K562 (cell line): Measurements from ENCODE around the gene MB21D2. TPM values are rescaled to one million over a fixed set of nuclear protein-coding genes. Genes with fewer than 3 reads are reported as not detected.

ENCODE experiments used
- ATAC-seq: fragments of 200-7000 bp; cut with Tn5 transposase; 3 replicates; pipeline ENCODE4 v1.9.1; 2020; ENCODE audit warnings: moderate library complexity
- BruUV-seq: library from RNA; stranded (reverse); fragments of 400-500 nt; replicated peaks from 2 replicates; lab custom pipeline; 2021; lab: Mats Ljungman, UMichigan
- CTCF ChIA-PET: fragments of 300-600 bp; formaldehyde crosslinking; extraction: SDS; loops from one replicate; lab custom pipeline; 2021; ENCODE audit warnings: low intra/inter-chr PET ratio; lab: Yijun Ruan, JAX
- POLR2A ChIA-PET: fragments of 300-600, 350-650 bp; sonication (Branson Sonifier 250); formaldehyde crosslinking; extraction: SDS; loops from one replicate; lab custom pipeline; 2021; ENCODE audit warnings: antibody characterized with exemption, inconsistent platforms; lab: Yijun Ruan, JAX
- DNase-seq, 4 experiments: peaks; one replicate each; pipeline versions ENCODE4 v3.0.0 to v3.0.0-alpha.2; 2011 to 2018; ENCODE audit warnings: low spot score in 3 of 4, mixed read lengths in 3 of 4; ENCODE audit errors: extremely low read depth in 1 of 4
- FAIRE-seq: peaks from 2 replicates; lab custom pipeline; 2011; peaks lifted over from hg19 to GRCh38; lab: Jason Lieb, UNC
- H2AFZ ChIP-seq: 2 replicates; pipeline ENCODE4 v1.6.0; 2011; ENCODE audit warnings: low read depth, low read length, control low read depth, inconsistent platforms
- H3K27ac ChIP-seq: fragments of 200-600 bp; 3 replicates; pipeline ENCODE4 v1.8.0; 2011; ENCODE audit warnings: low read depth, mild to moderate bottlenecking, control low read depth, inconsistent platforms, low read length, moderate library complexity, mixed read lengths; ENCODE audit errors: extremely low read depth
- H3K27me3 ChIP-seq, 2 experiments: fragments of 300-600 bp in 1 of 2; 2 replicates in 1 of 2; 3 replicates in 1 of 2; pipeline versions ENCODE4 v1.6.0 to v1.8.0; 2011; ENCODE audit warnings: inconsistent platforms in 2 of 2, low read length in 2 of 2, mild to moderate bottlenecking in 1 of 2, mixed read lengths in 1 of 2, moderate library complexity in 1 of 2; ENCODE audit not compliant: control insufficient read depth in 2 of 2, insufficient read depth in 2 of 2
- H3K36me3 ChIP-seq: fragments of 300-600 bp; 3 replicates; pipeline ENCODE4 v1.8.0; 2011; ENCODE audit warnings: mild to moderate bottlenecking, low read length, inconsistent platforms; ENCODE audit not compliant: control insufficient read depth, insufficient read depth
- H3K4me1 ChIP-seq, 2 experiments: fragments of 200-600 bp in 1 of 2; replicated peaks in 1 of 2; 2 replicates in 1 of 2; 3 replicates in 1 of 2; pipeline versions ENCODE4 v1.5.1 to v1.8.0; 2011; ENCODE audit warnings: inconsistent platforms in 2 of 2, low read length in 2 of 2, mild to moderate bottlenecking in 1 of 2, mixed read lengths in 1 of 2, moderate library complexity in 1 of 2; ENCODE audit not compliant: control insufficient read depth in 2 of 2, insufficient read depth in 2 of 2
- H3K4me2 ChIP-seq: 2 replicates; pipeline ENCODE4 v1.6.1; 2011; ENCODE audit warnings: low read length, control low read depth, inconsistent platforms, mixed read lengths; ENCODE audit not compliant: insufficient read depth
- H3K4me3 ChIP-seq: fragments of 200-600 bp; sonication (generic), shearing (Covaris generic); 2 replicates; pipeline ENCODE4 v1.5.1; 2016; ENCODE audit warnings: control low read depth, inconsistent platforms
- H3K79me2 ChIP-seq: fragments of 200-600 bp; 3 replicates; pipeline ENCODE4 v1.8.0; 2011; ENCODE audit warnings: low read length, inconsistent platforms; ENCODE audit not compliant: control insufficient read depth, insufficient read depth
- H3K9ac ChIP-seq, 2 experiments: 2 replicates each; pipeline versions ENCODE4 v1.6.0 to v1.6.1; 2011; ENCODE audit warnings: low read depth in 2 of 2, low read length in 2 of 2, control low read depth in 1 of 2, inconsistent platforms in 1 of 2, mild to moderate bottlenecking in 1 of 2, mixed read lengths in 1 of 2; ENCODE audit not compliant: insufficient read depth in 1 of 2
- H3K9me1 ChIP-seq: one replicate; pipeline ENCODE4 v1.6.0; 2011; ENCODE audit warnings: inconsistent platforms, mild to moderate bottlenecking, low read length, moderate library complexity; ENCODE audit not compliant: control insufficient read depth, insufficient read depth
- H3K9me3 ChIP-seq: replicated peaks from 2 replicates; pipeline ENCODE4 v1.5.1; 2011; ENCODE audit warnings: low read depth, low read length, inconsistent platforms; ENCODE audit not compliant: control insufficient read depth, insufficient read depth
- H4K20me1 ChIP-seq: replicated peaks from 2 replicates; pipeline ENCODE4 v1.6.1; 2011; ENCODE audit warnings: low read length, inconsistent platforms, mixed read lengths; ENCODE audit not compliant: control insufficient read depth, insufficient read depth
- CBX8 ChIP-seq: fragments of 200-600 bp; sonication (generic); IDR thresholded peaks from 2 replicates; pipeline ENCODE4 v1.6.1; 2012; ENCODE audit warnings: borderline replicate concordance, mixed run types, low read depth, mild to moderate bottlenecking, moderate library complexity, mixed read lengths, low read length, control low read depth, inconsistent platforms; ENCODE audit not compliant: poor library complexity, severe bottlenecking; ENCODE audit errors: extremely low read depth
- DLX4 ChIP-seq: fragments of 250-450 bp; sonication (Bioruptor Pico); IDR thresholded peaks from 2 replicates; pipeline ENCODE4 v1.6.1; 2021; ENCODE audit warnings: mild to moderate bottlenecking
- DPF2 ChIP-seq: fragments of 450-650 bp; IDR thresholded peaks from 2 replicates; pipeline ENCODE4 v1.6.1; 2016
- ELF2 ChIP-seq: fragments of 250-450 bp; sonication (Bioruptor Pico); IDR thresholded peaks from 2 replicates; pipeline ENCODE4 v1.5.0; 2021; ENCODE audit warnings: mild to moderate bottlenecking
- EP300 ChIP-seq: IDR thresholded peaks from 2 replicates; pipeline ENCODE4 v1.6.1; 2012; ENCODE audit warnings: low read length, improper control_type of control experiment
- ILK ChIP-seq: fragments of 450-650 bp; IDR thresholded peaks from 2 replicates; pipeline ENCODE4 v1.6.1; 2016; ENCODE audit warnings: missing genetic modification characterization, low read depth, mild to moderate bottlenecking, missing compliant biosample characterization, moderate library complexity, borderline replicate concordance
- MYBL2 ChIP-seq, 2 experiments: fragments of 450-650 bp in 1 of 2; sonication (generic) in 1 of 2; formaldehyde crosslinking in 1 of 2; IDR thresholded peaks; 2 replicates each; pipeline versions ENCODE4 v1.6.1 to v1.8.1; 2017 to 2022; ENCODE audit warnings: borderline replicate concordance in 1 of 2, inconsistent platforms in 1 of 2, low read depth in 1 of 2, mild to moderate bottlenecking in 1 of 2, missing genetic modification reagents in 1 of 2, moderate library complexity in 1 of 2
- NR0B1 ChIP-seq: fragments of 450-650 bp; IDR thresholded peaks from one replicate; pipeline ENCODE4 v1.6.1; 2018; ENCODE audit warnings: mild to moderate bottlenecking, moderate library complexity; ENCODE audit not compliant: partially characterized antibody
- NR2C2 ChIP-seq, 2 experiments: fragments of 200-800 bp in 1 of 2; sonication (Bioruptor generic) in 1 of 2; sonication (generic) in 1 of 2; formaldehyde crosslinking in 1 of 2; IDR thresholded peaks; 2 replicates each; pipeline versions ENCODE4 v1.6.1 to v1.8.0; 2016 to 2022; ENCODE audit warnings: mild to moderate bottlenecking in 1 of 2, missing compliant biosample characterization in 1 of 2, missing genetic modification characterization in 1 of 2, missing genetic modification reagents in 1 of 2
- SAP30 ChIP-seq: fragments of 200-600 bp; sonication (generic); IDR thresholded peaks from 2 replicates; pipeline ENCODE4 v1.6.1; 2012; ENCODE audit warnings: borderline replicate concordance, low read depth, mild to moderate bottlenecking, moderate library complexity, low read length, control low read depth, inconsistent platforms; ENCODE audit not compliant: insufficient read depth, poor library complexity, severe bottlenecking
- SMARCE1 ChIP-seq: fragments of 450-650 bp; IDR thresholded peaks from 2 replicates; pipeline ENCODE4 v1.7.1; 2016; ENCODE audit warnings: mild to moderate bottlenecking
- ZNF232 ChIP-seq: sonication (generic); formaldehyde crosslinking; IDR thresholded peaks from 2 replicates; pipeline ENCODE4 v1.8.0; 2022; ENCODE audit warnings: mild to moderate bottlenecking, missing genetic modification reagents
- ZNF274 ChIP-seq: IDR thresholded peaks from 2 replicates; pipeline ENCODE4 v1.6.1; 2011; ENCODE audit warnings: low read depth, mild to moderate bottlenecking, low read length, moderate library complexity, borderline replicate concordance
- ZNF3 ChIP-seq: fragments of 250-450 bp; sonication (Bioruptor Pico); IDR thresholded peaks from 2 replicates; pipeline ENCODE4 v1.5.0; 2021; ENCODE audit warnings: mild to moderate bottlenecking, moderate library complexity
- ZNF639 ChIP-seq, 2 experiments: fragments of 200-800 bp in 1 of 2; sonication (Bioruptor generic) in 1 of 2; sonication (generic) in 1 of 2; formaldehyde crosslinking in 1 of 2; IDR thresholded peaks in 1 of 2; conservative IDR thresholded peaks in 1 of 2; 2 replicates each; pipeline versions ENCODE4 v1.5.0 to v1.6.1; 2016 to 2020; ENCODE audit warnings: missing compliant biosample characterization in 1 of 2, missing genetic modification characterization in 1 of 2, missing genetic modification reagents in 1 of 2
- ZNF717 ChIP-seq: fragments of 250-450 bp; sonication (Bioruptor Pico); IDR thresholded peaks from 2 replicates; pipeline ENCODE4 v1.5.0; 2021
- WGBS: fragments of 100-300 bp; shearing (Covaris generic); methylation state at CpG from one replicate; pipeline ENCODE4 v1.1.6; 2016; ENCODE audit warnings: low coverage, mixed read lengths; ENCODE audit not compliant: insufficient coverage; ENCODE audit errors: missing lambda C conversion rate; 5-methylcytosine and 5-hydroxymethylcytosine counted together
- in situ Hi-C: fragments of 300-500 bp; cut with MboI; formaldehyde crosslinking; loops from 4 replicates; pipeline ENCODE4 v1.15.0; 2018; ENCODE audit warnings: inconsistent platforms, mixed read lengths
- intact Hi-C: fragments of 100-400 bp; cut with micrococcal nuclease; formaldehyde crosslinking; loops from 2 replicates; pipeline ENCODE4 v1.14.2; 2022
- polyA plus RNA-seq, 8 experiments: library from polyadenylated mRNA; depleted of rRNA in 4 of 8; stranded (reverse) in 5 of 8; unstranded in 3 of 8; fragments of >200 nt; fragmentation: Nextera tagmentation in 2 of 8; fragmentation: Illumina TruSeq in 1 of 8; extraction: Ambion mirVana in 2 of 8; extraction: Trizol in 1 of 8; gene quantifications; 2 replicates each; pipeline versions ENCODE4 v1.2.1 to v1.2.3, GENCODE V29; 2011 to 2014; ENCODE audit warnings: inconsistent platforms in 1 of 8, missing spikeins in 1 of 8
- total RNA-seq, 7 experiments: library from RNA; depleted of rRNA in 6 of 7; stranded (reverse); fragments of >200 nt in 6 of 7; fragmentation: Illumina TruSeq in 2 of 7; extraction: Trizol in 2 of 7; gene quantifications; 2 replicates each; pipeline versions ENCODE4 v1.2.1 to v1.2.3, GENCODE V29; 2011 to 2021; ENCODE audit warnings: low replicate concordance in 1 of 7

Gene MB21D2
- total and polyA plus RNA-seq, 9 of the 15 experiments (the other 6 are each of a cell fraction or from before 2014, with no cell fraction given) = 0.01 TPM; not detected in 8

- TF ChIP-seq CBX8 (no peak), ZNF232 (CRISPR knock-in tag) (no peak), ELF2 (no peak), EP300 (no peak), NR2C2 (CRISPR knock-in tag; IDR thresholded peaks at IDR 0.05) (no peak), NR2C2 (tag; IDR thresholded peaks at IDR 0.05) (no peak), ILK (tag) (no peak), SMARCE1 (no peak), ZNF274 (no peak), ZNF717 (CRISPR knock-in tag) (no peak)
- TF ChIP-seq, all 486 proteins: peak for 0
Observed at GRCh38 chr3:192827863-192828594, 89.6 kb downstream of the MB21D2 start (continued).

GRCh38 chr3:192827208-192827607 is 90.4 kb downstream of the MB21D2 start:
- ChIA-PET CTCF (no interaction called here), POLR2A (no interaction called here)
- H3K9me3 ChIP-seq = no peaks in the 10 kb centered on the region
- 0% methylated on average over 4 of the region's 4 CpGs for WGBS
- H4K20me1 ChIP-seq = no peaks in the 10 kb centered on the region; the same call in 1 of the 2 replicates
- no peak overlapping the region for H2AFZ ChIP-seq
- H3K79me2 ChIP-seq = no peaks in the 10 kb centered on the region
- H3K9ac ChIP-seq = no peak overlapping the region
- BruUV-seq = no TSS peak
- no peaks in the 10 kb centered on the region for H3K36me3 ChIP-seq
- no peaks in the 10 kb centered on the region for H3K4me1 ChIP-seq
- intact Hi-C loops = no loop called here
- H3K4me2 ChIP-seq = no peak overlapping the region
- no peaks in the 10 kb centered on the region for H3K9me1 ChIP-seq
- in situ Hi-C loops = loop anchor here (10.0 kb wide), 1 partner anchor 218 kb away; no protein-coding TSS in a partner anchor
- no peak for FAIRE-seq
- no peak for ATAC-seq
- DNase-seq = no peak
- no peak overlapping the region for H3K27ac ChIP-seq
- H3K4me3 ChIP-seq = no peak overlapping the region
- no peaks in the 10 kb centered on the region for H3K27me3 ChIP-seq
- TF ChIP-seq ZNF3 (CRISPR knock-in tag) = no peak
- TF ChIP-seq SAP30 = no peak
- TF ChIP-seq NR0B1 = no peak
- TF ChIP-seq ZNF639 (CRISPR knock-in tag; conservative IDR thresholded peaks at IDR 0.05 in 1 of 2, IDR thresholded peaks at IDR 0.05 in 1 of 2) = no peak
- TF ChIP-seq DLX4 (CRISPR knock-in tag) = no peak
- TF ChIP-seq DPF2 = no peak
- TF ChIP-seq MYBL2 (IDR thresholded peaks at IDR 0.05; ENCODE audit: low read depth) = no peak
- no peak for TF ChIP-seq MYBL2 (CRISPR knock-in tag; IDR thresholded peaks at IDR 0.05; ENCODE audit: borderline replicate concordance)
